Measurements from ENCODE around the gene FBXL20.

GRCh38 chr17:39443326-39443725 is 41.9 kb upstream of the FBXL20 start:
- TF ChIP-seq ZNF658 (tag by site-specific recombination; IDR thresholded peaks at IDR 0.05) (no peak), KLF10 (tag by site-specific recombination; IDR thresholded peaks at IDR 0.05) (no peak), ZNF560 (tag by site-specific recombination; IDR thresholded peaks at IDR 0.05; ENCODE audit: borderline replicate concordance) (no peak), ZSCAN16 (tag by site-specific recombination; IDR thresholded peaks at IDR 0.05) (no peak), CTCF (tag by site-specific recombination; IDR thresholded peaks at IDR 0.05) (no peak), ZSCAN5A (tag by site-specific recombination; IDR thresholded peaks at IDR 0.05) (no peak), ZNF768 (tag by site-specific recombination; IDR thresholded peaks at IDR 0.05) (no peak), ZNF449 (tag by site-specific recombination; IDR thresholded peaks at IDR 0.05) (no peak), ZNF677 (tag by site-specific recombination; IDR thresholded peaks at IDR 0.05) (no peak), ZNF26 (tag by site-specific recombination; IDR thresholded peaks at IDR 0.05) (no peak), SETDB1 (IDR thresholded peaks at IDR 0.05; ENCODE audit: insufficient read length, low read length) (no peak), ZNF324 (tag by site-specific recombination; IDR thresholded peaks at IDR 0.05) (no peak), ZNF830 (tag by site-specific recombination; IDR thresholded peaks at IDR 0.05; ENCODE audit: low read depth) (no peak), ZNF280D (tag by site-specific recombination; IDR thresholded peaks at IDR 0.05) (no peak)

Measured in HEK293 (cell line).